K562 (cell line): Measurements from ENCODE around the gene TUSC7. TPM values are rescaled to one million over a fixed set of nuclear protein-coding genes. Genes with fewer than 3 reads are reported as not detected.

Source experiments
- HNRNPK ChIP-seq: fragments of 200-400 bp; formaldehyde crosslinking; IDR thresholded peaks from one replicate; pipeline ENCODE4 v1.6.1; 2018; ENCODE audit warnings: mild to moderate bottlenecking, low read depth, low read length; ENCODE audit not compliant: poor library complexity, severe bottlenecking
- NCOA6 ChIP-seq: fragments of 450-650 bp; IDR thresholded peaks from 2 replicates; pipeline ENCODE4 v1.6.1; 2017; ENCODE audit warnings: mild to moderate bottlenecking
- OTX1 ChIP-seq: fragments of 450-650 bp; formaldehyde crosslinking; IDR thresholded peaks from 2 replicates; pipeline ENCODE4 v1.4.0; 2022; ENCODE audit warnings: mild to moderate bottlenecking
- PRMT5 ChIP-seq: sonication (generic); formaldehyde crosslinking; IDR thresholded peaks from 2 replicates; pipeline ENCODE4 v1.5.0; 2020; ENCODE audit warnings: missing genetic modification reagents
- SNAPC5 ChIP-seq: fragments of 250-450 bp; sonication (Bioruptor Pico); IDR thresholded peaks from 2 replicates; pipeline ENCODE4 v1.8.0; 2021; ENCODE audit warnings: moderate library complexity, mild to moderate bottlenecking, inconsistent platforms
- TCF7 ChIP-seq: sonication (generic); IDR thresholded peaks from 2 replicates; pipeline ENCODE4 v1.6.1; 2016; ENCODE audit warnings: antibody characterized with exemption, borderline replicate concordance
- VEZF1 ChIP-seq: fragments of 200-800 bp; sonication (Bioruptor generic); IDR thresholded peaks from 2 replicates; pipeline ENCODE4 v1.6.1; 2017; ENCODE audit warnings: missing genetic modification characterization, missing compliant biosample characterization
- ZBTB17 ChIP-seq: fragments of 450-650 bp; formaldehyde crosslinking; IDR thresholded peaks from 2 replicates; pipeline ENCODE4 v1.4.0; 2020; ENCODE audit warnings: mild to moderate bottlenecking
- ZBTB8A ChIP-seq: fragments of 450-650 bp; IDR thresholded peaks from 2 replicates; pipeline ENCODE4 v1.6.1; 2018; ENCODE audit warnings: mild to moderate bottlenecking, moderate library complexity; ENCODE audit not compliant: partially characterized antibody
- ZKSCAN3 ChIP-seq: fragments of 250-450 bp; sonication (Bioruptor Pico); IDR thresholded peaks from 2 replicates; pipeline ENCODE4 v1.4.0; 2020
- polyA plus RNA-seq, 8 experiments: library from polyadenylated mRNA; depleted of rRNA in 4 of 8; stranded (reverse) in 5 of 8; unstranded in 3 of 8; fragments of >200 nt; fragmentation: Nextera tagmentation in 2 of 8; fragmentation: Illumina TruSeq in 1 of 8; extraction: Ambion mirVana in 2 of 8; extraction: Trizol in 1 of 8; gene quantifications; 2 replicates each; pipeline versions ENCODE4 v1.2.1 to v1.2.3, GENCODE V29; 2011 to 2014; ENCODE audit warnings: inconsistent platforms in 1 of 8, missing spikeins in 1 of 8
- total RNA-seq, 7 experiments: library from RNA; depleted of rRNA in 6 of 7; stranded (reverse); fragments of >200 nt in 6 of 7; fragmentation: Illumina TruSeq in 2 of 7; extraction: Trizol in 2 of 7; gene quantifications; 2 replicates each; pipeline versions ENCODE4 v1.2.1 to v1.2.3, GENCODE V29; 2011 to 2021; ENCODE audit warnings: low replicate concordance in 1 of 7

TUSC7 gene
- total and polyA plus RNA-seq, 9 of the 15 experiments (the other 6 are each of a cell fraction or from before 2014, with no cell fraction given), result not detected

- TF ChIP-seq SNAPC5 (no peak), VEZF1 (CRISPR knock-in tag) (no peak), ZBTB8A (no peak), TCF7 (no peak), ZBTB17 (CRISPR knock-in tag) (no peak), PRMT5 (CRISPR knock-in tag) (no peak), NCOA6 (no peak), HNRNPK (no peak), OTX1 (no peak), ZKSCAN3 (CRISPR knock-in tag) (no peak)
- TF ChIP-seq, all 486 proteins: peak for 0
These were observed 48.4 kb upstream of the TUSC7 start (continued) for GRCh38 chr3:116661196-116661595.
